ENCODE data around the gene PKN1.

PKN1 gene

GRCh38 chr19:14390548-14390947, 42.6 kb upstream of the PKN1 start:
- Histone ChIP-seq H3K4me2 (ENCODE audit: insufficient read depth, low read length) (no peak overlapping the region), H3K4me3 (ENCODE audit: low read depth in 1 of 2, low read length in 2 of 2) (no peak overlapping the region), H3K4me1 (ENCODE audit: insufficient read depth, low read length) (no peaks in the 10 kb centered on the region), H3K27ac (ENCODE audit: low read length) (no peak overlapping the region), H4K20me1 (ENCODE audit: insufficient read depth, low read length) (no peaks in the 10 kb centered on the region), H3K36me3 (ENCODE audit: insufficient read depth, low read length) (no peaks in the 10 kb centered on the region), H3K9me3 (ENCODE audit: insufficient read depth, low read length, severe bottlenecking) (no peaks in the 10 kb centered on the region), H3K27me3 (ENCODE audit: insufficient read depth, low read length, poor library complexity) (no peaks in the 10 kb centered on the region), H3K79me2 (ENCODE audit: insufficient read depth, low read length) (no peaks in the 10 kb centered on the region), H3K9ac (ENCODE audit: low read depth, low read length) (no peak overlapping the region), H2AFZ (ENCODE audit: low read depth, low read length) (no peak overlapping the region)
- DNase-seq (no peak), ATAC-seq (ENCODE audit: insufficient read depth, low read depth) (no peak)
- TF ChIP-seq CTCF (IDR thresholded peaks at IDR 0.05; ENCODE audit: borderline replicate concordance, extremely low read depth, low read length, poor library complexity, severe bottlenecking) (no peak), EZH2 (IDR thresholded peaks at IDR 0.05; ENCODE audit: borderline replicate concordance, low read depth, low read length, severe bottlenecking) (no peak)

- Histone ChIP-seq H3K4me1 (ENCODE audit: insufficient read depth, low read length) (no peaks in the 10 kb centered on the region), H3K79me2 (ENCODE audit: insufficient read depth, low read length) (no peaks in the 10 kb centered on the region), H3K4me3 (ENCODE audit: low read depth in 1 of 2, low read length in 2 of 2) (no peak overlapping the region), H3K9ac (ENCODE audit: low read depth, low read length) (no peak overlapping the region), H3K9me3 (ENCODE audit: insufficient read depth, low read length, severe bottlenecking) (no peaks in the 10 kb centered on the region), H2AFZ (ENCODE audit: low read depth, low read length) (no peak overlapping the region), H3K27ac (ENCODE audit: low read length) (no peak overlapping the region), H3K36me3 (ENCODE audit: insufficient read depth, low read length) (no peaks in the 10 kb centered on the region), H3K4me2 (ENCODE audit: insufficient read depth, low read length) (no peak overlapping the region), H3K27me3 (ENCODE audit: insufficient read depth, low read length, poor library complexity) (no peaks in the 10 kb centered on the region), H4K20me1 (ENCODE audit: insufficient read depth, low read length) (no peaks in the 10 kb centered on the region)
- TF ChIP-seq EZH2 (IDR thresholded peaks at IDR 0.05; ENCODE audit: borderline replicate concordance, low read depth, low read length, severe bottlenecking) (no peak), CTCF (IDR thresholded peaks at IDR 0.05; ENCODE audit: borderline replicate concordance, extremely low read depth, low read length, poor library complexity, severe bottlenecking) (no peak)
- DNase-seq (no peak), ATAC-seq (ENCODE audit: insufficient read depth, low read depth) (no peak)
Observed at GRCh38 chr19:14391156-14391821, 41.8 kb upstream of the PKN1 start.

GRCh38 chr19:14393329-14393728, 39.8 kb upstream of the PKN1 start:
- no peak for TF ChIP-seq EZH2 (IDR thresholded peaks at IDR 0.05; ENCODE audit: borderline replicate concordance, low read depth, low read length, severe bottlenecking)
- TF ChIP-seq CTCF (IDR thresholded peaks at IDR 0.05; ENCODE audit: borderline replicate concordance, extremely low read depth, low read length, poor library complexity, severe bottlenecking): no peak
- Histone ChIP-seq H3K4me3 (ENCODE audit: low read depth in 1 of 2, low read length in 2 of 2) (no peak overlapping the region), H2AFZ (ENCODE audit: low read depth, low read length) (no peak overlapping the region), H3K9ac (ENCODE audit: low read depth, low read length) (no peak overlapping the region), H3K36me3 (ENCODE audit: insufficient read depth, low read length) (no peaks in the 10 kb centered on the region), H3K4me1 (ENCODE audit: insufficient read depth, low read length) (no peaks in the 10 kb centered on the region), H3K79me2 (ENCODE audit: insufficient read depth, low read length) (no peaks in the 10 kb centered on the region), H3K4me2 (ENCODE audit: insufficient read depth, low read length) (no peak overlapping the region), H4K20me1 (ENCODE audit: insufficient read depth, low read length) (no peaks in the 10 kb centered on the region), H3K9me3 (ENCODE audit: insufficient read depth, low read length, severe bottlenecking) (no peaks in the 10 kb centered on the region), H3K27me3 (ENCODE audit: insufficient read depth, low read length, poor library complexity) (no peaks in the 10 kb centered on the region), H3K27ac (ENCODE audit: low read length) (no peak overlapping the region)
- no peak for DNase-seq
- ATAC-seq (ENCODE audit: insufficient read depth, low read depth): no peak
